ENCODE results near the gene PARN. TPM values are rescaled to one million over a fixed set of nuclear protein-coding genes. Genes with fewer than 3 reads are reported as not detected.

Gene PARN
- polyA plus RNA-seq, 2 of the 4 experiments (the other 2 are of a cell fraction), result 40.0 to 58.6 TPM

- peak overlapping the region; percentile 86 to 90 for H3K27ac ChIP-seq
- TF ChIP-seq EHMT2 (IDR thresholded peaks at IDR 0.05; ENCODE audit: low read depth), result no peak
- no peak for TF ChIP-seq MAZ (IDR thresholded peaks at IDR 0.05; ENCODE audit: borderline replicate concordance, low read depth, low read length)
- TF ChIP-seq RCOR1 (IDR thresholded peaks at IDR 0.05; ENCODE audit: low read depth, low read length), result no peak
- no peak for TF ChIP-seq HOXA7 (CRISPR knock-in tag; IDR thresholded peaks at IDR 0.05)
- TF ChIP-seq HOXB5 (CRISPR knock-in tag; IDR thresholded peaks at IDR 0.05), result no peak
- no peak for TF ChIP-seq KDM5A (IDR thresholded peaks at IDR 0.05)
- no peak for TF ChIP-seq USF2 (IDR thresholded peaks at IDR 0.05)
- TF ChIP-seq TFCP2L1 (CRISPR knock-in tag; IDR thresholded peaks at IDR 0.05), result no peak
- no peak for TF ChIP-seq TP53 (CRISPR knock-in tag; IDR thresholded peaks at IDR 0.05)
- CTCF ChIA-PET, result interaction anchor here (1.0 to 6.5 kb wide), 2 partner anchors 17 to 44 kb away, joined by 3 to 54 read pairs; no protein-coding TSS in a partner anchor
- H3K4me3 ChIP-seq, result no peak overlapping the region
- peaks cover 15% of the 10 kb centered on the region for H3K9me3 ChIP-seq
- no peak for ATAC-seq
- peaks cover 55% of the 10 kb centered on the region for H3K4me1 ChIP-seq
- POLR2A ChIA-PET, result interaction anchor here (0.6 kb wide), 1 partner anchor 14 kb away, joined by 5 read pairs; no protein-coding TSS in a partner anchor
- 85% methylated on average over 6 of the region's 6 CpGs for WGBS (ENCODE audit: missing lambda C conversion rate)
- DNase-seq (ENCODE audit: low read depth in 1 of 2, low spot score in 1 of 2), result no peak
- FAIRE-seq, result no peak
- H3K4me2 ChIP-seq, result peak overlapping the region; percentile 28
Measured at GRCh38 chr16:14483819-14484385, 146.2 kb downstream of the PARN start.

- Histone ChIP-seq H3K27ac (peak overlapping the region; percentile 61 to 76), H3K9me3 (peaks cover 22% of the 10 kb centered on the region), H3K4me3 (no peak overlapping the region), H3K4me2 (peak overlapping the region; percentile 62; the same call in 2 of the 3 replicates), H3K4me1 (peaks cover 32% of the 10 kb centered on the region)
- DNase-seq (ENCODE audit: low read depth in 1 of 2, low spot score in 1 of 2) (no peak), ATAC-seq (0 out of 6 replicates have a peak, but pooled peaks of 1 of the 2 experiments have one; percentile 25), FAIRE-seq (no peak)
- ChIA-PET POLR2A (no interaction called here), CTCF (interaction anchor here (0.6 kb wide), 1 partner anchor 9 kb away, joined by 4 read pairs; no protein-coding TSS in a partner anchor)
- 67% methylated on average over 1 of the region's 1 CpG for WGBS (ENCODE audit: missing lambda C conversion rate)
- TF ChIP-seq MAX (IDR thresholded peaks at IDR 0.05) (peak; percentile 57), CBX2 (IDR thresholded peaks at IDR 0.05; ENCODE audit: borderline replicate concordance, low read depth) (no peak), ATOH8 (CRISPR knock-in tag; IDR thresholded peaks at IDR 0.05; ENCODE audit: low read depth) (0 out of 2 replicates have a peak, but pooled peaks have one; percentile 57), CEBPB (IDR thresholded peaks at IDR 0.05) (no peak), EHMT2 (IDR thresholded peaks at IDR 0.05; ENCODE audit: low read depth) (peak; percentile 93), HOXB13 (CRISPR knock-in tag; IDR thresholded peaks at IDR 0.05; ENCODE audit: low read depth) (peak; percentile 68; the same call in 1 of the 2 replicates), HOXB5 (CRISPR knock-in tag; IDR thresholded peaks at IDR 0.05) (0 out of 2 replicates have a peak, but pooled peaks have one; percentile 18)
Measured at GRCh38 chr16:14476183-14476582, 153.9 kb downstream of the PARN start.

GRCh38 chr16:14475370-14476139, 154.5 kb downstream of the PARN start:
- ATAC-seq (peak; percentile 100), DNase-seq (ENCODE audit: low read depth in 1 of 2, low spot score in 1 of 2) (peak; percentile 73), FAIRE-seq (peak; percentile 18)
- ChIA-PET POLR2A (interaction anchor here (0.5 kb wide), 1 partner anchor 12 kb away, joined by 3 read pairs; no protein-coding TSS in a partner anchor), CTCF (no interaction called here)
- WGBS (ENCODE audit: missing lambda C conversion rate), result 12% methylated on average over 7 of the region's 7 CpGs
- no peak for TF ChIP-seq HDAC2 (IDR thresholded peaks at IDR 0.05)
- TF ChIP-seq SMC3 (IDR thresholded peaks at IDR 0.05), result 0 out of 3 replicates have a peak, but pooled peaks have one; percentile 15
- TF ChIP-seq FOSL2 (IDR thresholded peaks at IDR 0.05), result 0 out of 2 replicates have a peak, but pooled peaks have one; percentile 16
- TF ChIP-seq FOSL2 (CRISPR knock-in tag; IDR thresholded peaks at IDR 0.05), result peak; percentile 77
- TF ChIP-seq MAX (IDR thresholded peaks at IDR 0.05), result peak; percentile 92
- TF ChIP-seq HOXA7 (CRISPR knock-in tag; IDR thresholded peaks at IDR 0.05), result no peak
- 0 out of 5 replicates have a peak, but pooled peaks of 1 of the 2 experiments have one; percentile 7 for TF ChIP-seq RAD21 (conservative IDR thresholded peaks at IDR 0.05 in 1 of 2, IDR thresholded peaks at IDR 0.05 in 1 of 2)
- peak; percentile 56; the same call in 1 of the 2 replicates for TF ChIP-seq E2F6 (IDR thresholded peaks at IDR 0.05; ENCODE audit: borderline replicate concordance, low read depth)
- TF ChIP-seq MYC (IDR thresholded peaks at IDR 0.05; ENCODE audit: borderline replicate concordance, low read length), result peak; percentile 81
- TF ChIP-seq ZNF302 (CRISPR knock-in tag; IDR thresholded peaks at IDR 0.05), result no peak
- Histone ChIP-seq H3K27ac (peak overlapping the region; percentile 61 to 86), H3K4me2 (peak overlapping the region; percentile 62), H3K4me3 (no peak overlapping the region), H3K9me3 (peaks cover 17% of the 10 kb centered on the region), H3K4me1 (peaks cover 32% of the 10 kb centered on the region)
